Endodermal cell (in vitro differentiated cells): ENCODE measurements around the gene TMEM108. TPM values are rescaled to one million over a fixed set of nuclear protein-coding genes. Genes with fewer than 3 reads are reported as not detected.

Source experiments
- DNase-seq: peaks from one replicate; pipeline ENCODE4 v3.0.0-alpha.2; 2017
- H3K27ac ChIP-seq: 2 replicates; pipeline ENCODE4 v1.5.1; 2013; ENCODE audit warnings: mild to moderate bottlenecking, low read depth, low read length, moderate library complexity
- H3K27me3 ChIP-seq: 2 replicates; pipeline ENCODE4 v1.6.1; 2013; ENCODE audit warnings: mild to moderate bottlenecking, low read length, moderate library complexity; ENCODE audit not compliant: insufficient read depth, control insufficient read depth, poor library complexity, severe bottlenecking
- H3K36me3 ChIP-seq: 2 replicates; pipeline ENCODE4 v1.7.0; 2013; ENCODE audit warnings: mild to moderate bottlenecking, low read length, moderate library complexity; ENCODE audit not compliant: control insufficient read depth, insufficient read depth
- H3K4me1 ChIP-seq: one replicate; pipeline ENCODE4 v1.7.0; 2013; ENCODE audit warnings: low read length; ENCODE audit not compliant: control insufficient read depth, insufficient read depth
- H3K4me3 ChIP-seq: 2 replicates; pipeline ENCODE4 v1.5.1; 2013; ENCODE audit warnings: mild to moderate bottlenecking, low read length, moderate library complexity
- H3K9ac ChIP-seq: 2 replicates; pipeline ENCODE4 v1.6.1; 2013; ENCODE audit warnings: mild to moderate bottlenecking, low read length, moderate library complexity; ENCODE audit not compliant: poor library complexity, severe bottlenecking; ENCODE audit errors: extremely low read depth
- H3K9me3 ChIP-seq: 2 replicates; pipeline ENCODE4 v1.6.1; 2013; ENCODE audit warnings: mild to moderate bottlenecking, low read length, moderate library complexity; ENCODE audit not compliant: control insufficient read depth
- H3K27ac Mint-ChIP-seq: 2 replicates; pipeline ENCODE4 v1.8.0; 2020; ENCODE audit warnings: mixed read lengths
- H3K27me3 Mint-ChIP-seq: 2 replicates; pipeline ENCODE4 v1.8.0; 2021; ENCODE audit warnings: mild to moderate bottlenecking, mixed read lengths; ENCODE audit not compliant: insufficient read depth
- H3K36me3 Mint-ChIP-seq: 2 replicates; pipeline ENCODE4 v1.8.0; 2020; ENCODE audit warnings: low read depth, mixed read lengths
- H3K4me1 Mint-ChIP-seq: 2 replicates; pipeline ENCODE4 v1.8.0; 2020; ENCODE audit warnings: mixed read lengths
- H3K4me3 Mint-ChIP-seq: 2 replicates; pipeline ENCODE4 v1.8.0; 2020; ENCODE audit warnings: mild to moderate bottlenecking, moderate library complexity, mixed read lengths
- H3K9me3 Mint-ChIP-seq: 2 replicates; pipeline ENCODE4 v1.8.0; 2020; ENCODE audit warnings: mild to moderate bottlenecking, mixed read lengths
- CTCF ChIP-seq: fragments of 200-600 bp; sonication (generic); conservative IDR thresholded peaks from 2 replicates; pipeline ENCODE4 v1.5.0; 2021; ENCODE audit warnings: antibody characterized with exemption, mild to moderate bottlenecking
- WGBS, 2 experiments: methylation state at CpG; one replicate each; pipeline versions ENCODE4 v1.1.5 to v1.1.7; 2013; ENCODE audit warnings: missing lambda C conversion rate in 2 of 2, mixed read lengths in 1 of 2; ENCODE audit not compliant: insufficient coverage in 1 of 2, insufficient read length in 1 of 2; 5-methylcytosine and 5-hydroxymethylcytosine counted together
- total RNA-seq, 2 donors: library from RNA; stranded (reverse); fragmentation: NEBNext Ultra II Directional in 1 of 2; extraction: Animal tissue kit (Norgen Biotek cat#: 25700) in 1 of 2; gene quantifications; 2 replicates in 1 of 2; 3 replicates in 1 of 2; pipeline ENCODE4 v1.2.1, GENCODE V29; 2021

Gene TMEM108
- total RNA-seq, 2 donors from 2014 or later = 4.8 to 7.9 TPM

GRCh38 chr3:133264920-133265319 lies 226.7 kb downstream of the TMEM108 start:
- Histone ChIP-seq H3K27me3 (no peaks in the 10 kb centered on the region), H3K9me3 (no peaks in the 10 kb centered on the region), H3K4me3 (no peak overlapping the region), H3K27ac (no peak overlapping the region), H3K9ac (no peak overlapping the region), H3K36me3 (no peaks in the 10 kb centered on the region), H3K4me1 (no peaks in the 10 kb centered on the region)
- no peak for TF ChIP-seq CTCF
- H3K9me3 Mint-ChIP-seq = no peaks in the 10 kb centered on the region
- 93 to 99% methylated on average over 2 to 3 of the region's 3 CpGs for WGBS, 2 experiments
- no peak for DNase-seq
- H3K27ac Mint-ChIP-seq = no peak overlapping the region
- H3K4me3 Mint-ChIP-seq = no peak overlapping the region
- peaks cover 11% of the 10 kb centered on the region for H3K4me1 Mint-ChIP-seq
- H3K27me3 Mint-ChIP-seq = no peaks in the 10 kb centered on the region
- no peaks in the 10 kb centered on the region for H3K36me3 Mint-ChIP-seq

- no peaks in the 10 kb centered on the region for H3K9me3 Mint-ChIP-seq
- 92 to 100% methylated on average over 1 of the region's 1 CpG for WGBS, 2 experiments
- Histone ChIP-seq H3K4me3 (no peak overlapping the region), H3K36me3 (no peaks in the 10 kb centered on the region), H3K9me3 (no peaks in the 10 kb centered on the region), H3K27me3 (no peaks in the 10 kb centered on the region), H3K9ac (no peak overlapping the region), H3K4me1 (no peaks in the 10 kb centered on the region), H3K27ac (no peak overlapping the region)
- TF ChIP-seq CTCF = no peak
- H3K27ac Mint-ChIP-seq = no peak overlapping the region
- H3K4me1 Mint-ChIP-seq = peaks cover 17% of the 10 kb centered on the region
- H3K36me3 Mint-ChIP-seq = no peaks in the 10 kb centered on the region
- no peak overlapping the region for H3K4me3 Mint-ChIP-seq
- DNase-seq = no peak
- H3K27me3 Mint-ChIP-seq = no peaks in the 10 kb centered on the region
Measured at GRCh38 chr3:133268726-133269134, 230.5 kb downstream of the TMEM108 start.

- no peak overlapping the region for H3K27ac Mint-ChIP-seq
- WGBS, 2 experiments = 74% methylated on average over 1 of the region's 1 CpG; no CpG with 5 or more reads in 1 of the 2 experiments
- no peaks in the 10 kb centered on the region for H3K4me1 ChIP-seq
- no peaks in the 10 kb centered on the region for H3K27me3 ChIP-seq
- H3K9ac ChIP-seq = no peak overlapping the region
- no peak overlapping the region for H3K4me3 ChIP-seq
- H3K9me3 ChIP-seq = no peaks in the 10 kb centered on the region
- H3K9me3 Mint-ChIP-seq = no peaks in the 10 kb centered on the region
- no peaks in the 10 kb centered on the region for H3K36me3 ChIP-seq
- H3K4me1 Mint-ChIP-seq = peaks cover 17% of the 10 kb centered on the region
- TF ChIP-seq CTCF = no peak
- DNase-seq = no peak
- no peak overlapping the region for H3K4me3 Mint-ChIP-seq
- H3K27ac ChIP-seq = no peak overlapping the region
- H3K36me3 Mint-ChIP-seq = no peaks in the 10 kb centered on the region
- no peaks in the 10 kb centered on the region for H3K27me3 Mint-ChIP-seq
Measured at GRCh38 chr3:133269393-133269792, 231.2 kb downstream of the TMEM108 start.
